Sigmoid colon (tissue), 7 donors: ENCODE measurements around the gene IFIT1B. TPM values are rescaled to one million over a fixed set of nuclear protein-coding genes. Genes with fewer than 3 reads are reported as not detected.
"Not testable (repeated sequence)": the region's sequence is repeated elsewhere in the genome, so short reads cannot be mapped to it uniquely, and the experiment has no call there.

Experiments used
- DNase-seq: peaks from one replicate; pipeline ENCODE4 v3.0.0-alpha.2; 2019
- H3K27ac ChIP-seq, 4 donors: fragments of 200-600 bp; sonication (generic); one replicate each; pipeline ENCODE4 v1.5.1; 2016 to 2019; ENCODE audit warnings: mild to moderate bottlenecking in 1 of 4
- H3K27me3 ChIP-seq, 3 donors: fragments of 200-600 bp; sonication (generic); one replicate each; pipeline ENCODE4 v1.5.1; 2019; ENCODE audit warnings: mild to moderate bottlenecking in 1 of 3
- H3K36me3 ChIP-seq, 4 donors: fragments of 200-600 bp; sonication (generic); one replicate each; pipeline ENCODE4 v1.5.1; 2016 to 2019
- H3K4me1 ChIP-seq, 4 donors: fragments of 200-600 bp; sonication (generic); one replicate each; pipeline ENCODE4 v1.5.1; 2017 to 2019
- H3K4me3 ChIP-seq, 4 donors: fragments of 200-600 bp; sonication (generic); one replicate each; pipeline ENCODE4 v1.5.1; 2017 to 2019; ENCODE audit warnings: mild to moderate bottlenecking in 2 of 4, moderate library complexity in 1 of 4
- H3K9me3 ChIP-seq, 4 donors: fragments of 200-600 bp in 3 of 4; sonication (generic) in 3 of 4; one replicate each; pipeline versions ENCODE4 v1.5.1 to v1.6.1; 2013 to 2019
- CTCF ChIP-seq, 4 experiments: fragments of 450-650 bp in 3 of 4; fragments of 200-600 bp in 1 of 4; IDR thresholded peaks; one replicate each; pipeline ENCODE4 v1.5.1; 2016 to 2019; ENCODE audit warnings: antibody characterized with exemption in 4 of 4, mild to moderate bottlenecking in 3 of 4, moderate library complexity in 2 of 4
- EP300 ChIP-seq, 4 donors: sonication (generic); formaldehyde crosslinking; IDR thresholded peaks; one replicate each; pipeline ENCODE4 v1.6.1; 2017; ENCODE audit warnings: antibody characterized with exemption in 4 of 4
- POLR2A ChIP-seq, 2 donors: fragments of 450-650 bp; IDR thresholded peaks; one replicate each; pipeline ENCODE4 v1.6.1; 2016; ENCODE audit warnings: antibody characterized with exemption in 2 of 2, mild to moderate bottlenecking in 2 of 2, moderate library complexity in 2 of 2
- POLR2AphosphoS5 ChIP-seq, 4 donors: sonication (generic); formaldehyde crosslinking; IDR thresholded peaks; one replicate each; pipeline ENCODE4 v1.6.1; 2017; ENCODE audit warnings: antibody characterized with exemption in 4 of 4
- WGBS, 2 donors: extraction: QIAGEN DNeasy Blood & Tissue Kit; methylation state at CpG; one replicate each; pipeline ENCODE4 v1.1.7; 2013; 5-methylcytosine and 5-hydroxymethylcytosine counted together
- intact Hi-C: fragments of 100-400 bp; cut with DNase I; formaldehyde crosslinking; loops from one replicate; pipeline ENCODE4 v1.15.1; 2023
- polyA plus RNA-seq, 3 donors: library from polyadenylated mRNA; stranded (reverse); fragments of 200-250 nt; gene quantifications; one replicate each; pipeline ENCODE4 v1.2.3, GENCODE V29; 2013
- total RNA-seq, 4 donors: library from RNA; depleted of rRNA; stranded (reverse); fragments of >200 nt; gene quantifications; one replicate each; pipeline ENCODE4 v1.1.0, GENCODE V29; 2016
- donor health status: healthy with polysubstance abuse.
- donor health status: Bipolar disorder and iron deficiency.
- donor health status: healthy.

IFIT1B gene
- total and polyA plus RNA-seq, 7 donors: not detected

DNA sequence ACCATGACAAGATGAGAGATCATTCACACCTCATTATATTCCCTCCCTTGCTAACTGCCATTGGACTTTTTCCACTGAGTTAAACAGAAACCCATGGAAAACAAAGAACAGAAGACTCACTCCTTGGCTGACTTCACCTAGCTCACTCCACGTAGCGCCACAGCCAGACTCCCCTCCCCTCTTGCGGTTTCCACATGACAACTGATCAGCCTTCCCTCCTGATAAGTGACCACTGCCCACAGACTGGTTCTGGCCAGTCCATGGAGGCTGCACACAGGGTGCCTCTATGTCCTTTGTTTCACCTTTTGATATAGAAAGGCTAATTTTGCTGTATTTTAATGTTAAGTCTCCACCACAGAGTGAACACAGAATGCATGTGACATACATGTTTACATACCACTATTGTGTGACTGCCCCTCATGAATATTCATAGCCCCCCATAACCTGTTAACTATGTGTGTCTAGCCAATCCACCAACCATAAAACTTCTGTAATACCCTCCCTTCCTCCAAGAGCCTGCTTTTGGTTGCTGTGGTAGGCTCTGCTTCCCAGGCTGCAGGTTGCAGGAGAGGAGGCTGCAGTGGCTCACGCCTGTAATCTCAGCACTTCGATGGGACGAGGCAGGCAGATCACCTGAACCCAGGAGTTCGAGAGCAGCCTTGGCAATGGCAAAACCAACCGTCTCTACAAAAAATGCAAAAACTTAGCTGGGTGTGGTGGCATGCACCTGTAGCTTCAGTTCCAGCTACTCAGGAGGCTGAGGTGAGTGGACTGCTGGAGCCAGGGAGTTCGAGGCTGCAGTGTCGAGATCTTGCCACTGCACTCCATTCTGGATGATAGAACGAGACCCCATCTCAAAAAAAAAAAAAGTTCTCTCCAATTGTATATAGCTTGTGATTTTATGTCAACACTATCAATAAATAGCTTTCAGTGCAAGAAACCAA is 26.5 kb downstream of the IFIT1B start:
- intact Hi-C loops: no loop called here
- WGBS, 2 donors: 51 to 86% methylated on average over 11 of the region's 11 CpGs
- H3K9me3 ChIP-seq: no peaks in the 10 kb centered on the region
- TF ChIP-seq CTCF (IDR thresholded peaks at IDR 0.05) (no peak), POLR2AphosphoS5 (IDR thresholded peaks at IDR 0.05) (no peak), POLR2A (IDR thresholded peaks at IDR 0.05) (no peak), EP300 (IDR thresholded peaks at IDR 0.05) (no peak)
- H3K36me3 ChIP-seq: peaks cover 0 to 27% (median 2%) of the 10 kb centered on the region in 4 donors
- no peak for DNase-seq
- H3K4me3 ChIP-seq: no peak overlapping the region
- H3K4me1 ChIP-seq: no peaks in the 10 kb centered on the region
- no peak overlapping the region for H3K27ac ChIP-seq
- no peaks in the 10 kb centered on the region for H3K27me3 ChIP-seq

DNA sequence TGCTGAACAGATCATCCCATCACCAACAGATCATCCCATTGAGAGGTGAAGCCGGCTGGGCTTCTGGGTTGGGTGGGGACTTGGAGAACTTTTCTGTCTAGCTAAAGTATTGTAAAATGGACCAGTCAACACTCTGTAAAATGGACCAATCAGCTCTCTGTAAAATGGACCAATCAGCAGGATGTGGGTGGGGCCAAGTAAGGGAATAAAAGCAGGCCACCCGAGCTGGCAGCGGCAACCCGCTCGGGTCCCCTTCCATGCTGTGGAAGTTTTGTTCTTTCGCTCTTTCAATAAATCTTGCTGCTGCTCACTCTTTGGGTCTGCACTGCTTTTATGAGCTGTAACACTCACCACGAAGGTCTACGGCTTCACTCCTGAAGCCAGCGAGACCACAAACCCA is 28.3 kb downstream of the IFIT1B start:
- H3K36me3 ChIP-seq: peaks cover 0 to 27% (median 2%) of the 10 kb centered on the region in 4 donors
- WGBS, 2 donors: 94 to 96% methylated on average over 9 of the region's 9 CpGs
- H3K27me3 ChIP-seq, H3K27ac ChIP-seq, intact Hi-C loops, H3K4me3 ChIP-seq, DNase-seq, H3K9me3 ChIP-seq, H3K4me1 ChIP-seq: not testable (repeated sequence)

DNA sequence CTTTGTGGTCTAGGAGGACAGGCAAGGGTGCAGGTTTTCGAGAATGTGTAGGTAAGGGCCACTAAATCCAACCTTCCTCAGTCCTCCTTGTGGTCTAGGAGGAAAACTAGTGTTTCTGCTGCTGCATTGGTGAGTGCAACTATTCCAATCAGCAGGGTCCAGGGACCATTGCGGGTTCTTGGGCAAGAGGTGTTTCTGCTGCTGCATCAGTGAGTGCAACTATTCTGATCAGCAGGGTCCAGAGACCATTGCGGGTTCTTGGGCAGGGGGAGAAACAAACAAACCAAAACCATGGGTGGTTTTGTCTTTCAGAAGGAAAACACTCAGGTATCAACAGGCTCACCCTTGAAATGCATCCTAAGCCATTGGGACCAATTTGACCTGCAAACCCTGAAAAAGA is 29.9 kb downstream of the IFIT1B start:
- not testable (repeated sequence) for DNase-seq

GRCh38 chr10:89409282-89409681 is 31.4 kb downstream of the IFIT1B start:
- H3K27me3 ChIP-seq, H3K9me3 ChIP-seq, intact Hi-C loops, H3K36me3 ChIP-seq, H3K27ac ChIP-seq, H3K4me1 ChIP-seq, H3K4me3 ChIP-seq, DNase-seq: not testable (repeated sequence)
- WGBS, 2 donors: 97 to 98% methylated on average over 5 of the region's 5 CpGs

More for the DNA sequence above, 29.9 kb downstream of the IFIT1B start:
- H3K27ac ChIP-seq, H3K9me3 ChIP-seq, H3K4me1 ChIP-seq, intact Hi-C loops, H3K27me3 ChIP-seq, H3K4me3 ChIP-seq: not testable (repeated sequence)
- WGBS, 2 donors: 95 to 99% methylated on average over 3 of the region's 3 CpGs
- H3K36me3 ChIP-seq: peaks cover 0 to 18% (median 2%) of the 10 kb centered on the region in 4 donors

DNA sequence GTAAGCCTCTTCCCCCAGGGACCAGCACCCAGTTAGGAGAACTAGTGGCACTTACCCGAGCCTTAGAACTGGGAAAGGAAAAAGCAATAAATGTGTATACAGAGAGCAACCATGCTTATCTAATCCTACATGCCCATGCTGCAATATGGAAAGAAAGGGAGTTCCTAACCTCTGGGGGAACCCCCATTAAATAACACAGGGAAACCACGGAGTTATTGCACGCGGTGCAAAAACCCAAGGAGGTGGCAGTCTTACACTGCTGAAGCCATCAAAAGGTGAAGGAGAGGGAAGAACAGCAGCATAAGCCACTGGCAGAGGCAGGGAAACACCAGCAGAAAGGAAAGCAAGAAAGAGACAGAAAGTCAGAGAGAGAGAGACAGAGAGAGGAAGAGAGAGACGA is 32.7 kb downstream of the IFIT1B start:
- H3K4me1 ChIP-seq: peaks cover 0 to 13% (median 8%) of the 10 kb centered on the region in 4 donors
- H3K27ac ChIP-seq, H3K4me3 ChIP-seq, H3K9me3 ChIP-seq, H3K36me3 ChIP-seq, DNase-seq, H3K27me3 ChIP-seq: not testable (repeated sequence)
- WGBS, 2 donors: 78 to 90% methylated on average over 5 of the region's 5 CpGs
- intact Hi-C loops: loop anchor here (5.0 kb wide), 1 partner anchor 153 kb away; no protein-coding TSS in a partner anchor

DNA sequence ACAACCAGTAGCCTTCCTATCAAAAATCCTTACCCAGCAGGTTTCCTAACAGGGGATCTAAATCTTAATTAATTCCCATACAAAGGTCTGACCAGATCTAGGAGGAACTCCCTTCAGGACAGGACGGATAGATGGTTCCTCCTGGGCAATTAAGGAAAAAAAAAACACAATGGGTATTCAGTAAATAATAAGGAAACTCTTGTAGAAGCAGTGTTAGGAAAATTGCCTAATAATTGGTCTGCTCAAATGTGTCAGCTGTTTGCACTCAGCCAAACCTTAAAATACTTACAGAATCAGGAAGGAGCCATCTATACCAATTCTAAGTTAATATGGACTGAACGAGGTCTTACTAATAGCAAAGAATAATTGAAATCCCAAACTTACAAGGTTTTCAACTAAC is 33.3 kb downstream of the IFIT1B start:
- H3K4me3 ChIP-seq, H3K9me3 ChIP-seq, H3K36me3 ChIP-seq, H3K27ac ChIP-seq, DNase-seq, H3K27me3 ChIP-seq: not testable (repeated sequence)
- peaks cover 0 to 19% (median 14%) of the 10 kb centered on the region in 4 donors for H3K4me1 ChIP-seq
- 61 to 81% methylated on average over 2 of the region's 2 CpGs for WGBS, 2 donors
- intact Hi-C loops: loop anchor here (5.0 kb wide), 1 partner anchor 154 kb away; no protein-coding TSS in a partner anchor

GRCh38 chr10:89412276-89412675 is 34.4 kb downstream of the IFIT1B start:
- not testable (repeated sequence) for H3K4me3 ChIP-seq, H3K27me3 ChIP-seq, H3K27ac ChIP-seq, H3K36me3 ChIP-seq, H3K9me3 ChIP-seq, DNase-seq
- peaks cover 0 to 26% (median 20%) of the 10 kb centered on the region in 4 donors for H3K4me1 ChIP-seq
- intact Hi-C loops: loop anchor here (5.0 kb wide), 1 partner anchor 155 kb away; no protein-coding TSS in a partner anchor
- WGBS, 2 donors: 85 to 94% methylated on average over 10 of the region's 10 CpGs
